HCT116 (cell line): Measurements from ENCODE around the gene ILDR1.

Source experiments
- CTCF ChIP-seq, 3 experiments: fragments of 200-600 bp in 1 of 3; sonication (generic) in 1 of 3; IDR thresholded peaks in 2 of 3; conservative IDR thresholded peaks in 1 of 3; 2 replicates each; pipeline ENCODE4 v1.5.1; 2012 to 2017; ENCODE audit warnings: low read depth in 2 of 3, low read length in 2 of 3, antibody characterized with exemption in 1 of 3, borderline replicate concordance in 1 of 3, control low read depth in 1 of 3, mild to moderate bottlenecking in 1 of 3, mixed read lengths in 1 of 3, mixed run types in 1 of 3, moderate library complexity in 1 of 3; ENCODE audit not compliant: insufficient read depth in 1 of 3
- EZH2phosphoT487 ChIP-seq: fragments of 200-600 bp; IDR thresholded peaks from 2 replicates; pipeline ENCODE4 v1.6.1; 2018; ENCODE audit warnings: antibody characterized with exemption, borderline replicate concordance
- MAX ChIP-seq: IDR thresholded peaks from 2 replicates; pipeline ENCODE4 v1.6.1; 2012
- POLR2A ChIP-seq: IDR thresholded peaks from 2 replicates; pipeline ENCODE4 v1.7.0; 2011; ENCODE audit warnings: borderline replicate concordance; ENCODE audit not compliant: insufficient read depth, insufficient read length; ENCODE audit errors: extremely low read depth
- POLR2AphosphoS5 ChIP-seq: IDR thresholded peaks from 2 replicates; pipeline ENCODE4 v1.6.1; 2011; ENCODE audit warnings: mild to moderate bottlenecking, low read depth, low read length, moderate library complexity
- REST ChIP-seq: IDR thresholded peaks from 2 replicates; pipeline ENCODE4 v1.6.1; 2012; ENCODE audit warnings: low read depth
- ZBTB33 ChIP-seq: IDR thresholded peaks from 2 replicates; pipeline ENCODE4 v1.6.1; 2011; ENCODE audit warnings: mild to moderate bottlenecking, low read length, moderate library complexity; ENCODE audit not compliant: insufficient replicate concordance; ENCODE audit errors: extremely low read depth
- ZFX ChIP-seq: fragments of 450-650 bp; IDR thresholded peaks from 2 replicates; pipeline ENCODE4 v1.6.1; 2017

- TF ChIP-seq CTCF (IDR thresholded peaks at IDR 0.05 in 2 of 3, conservative IDR thresholded peaks at IDR 0.05 in 1 of 3; ENCODE audit: borderline replicate concordance in 1 of 3, insufficient read depth in 1 of 3, low read depth in 2 of 3, low read length in 2 of 3) (no peak), POLR2AphosphoS5 (no peak), REST (no peak), ZFX (no peak), EZH2phosphoT487 (no peak), POLR2A (no peak), ZBTB33 (no peak), MAX (no peak)
These were observed 29.2 kb downstream of the ILDR1 start for GRCh38 chr3:121992601-121993560.
